IPS DF 6.9 (cell line): ENCODE results near the gene TELO2.

Experiments used
- DNase-seq: peaks from one replicate; pipeline ENCODE4 v3.0.0-alpha.2; 2013; ENCODE audit warnings: low read depth, low spot score
- H3K27ac ChIP-seq: one replicate; pipeline ENCODE4 v1.5.1; 2013; ENCODE audit warnings: low read length, control low read depth
- H3K27me3 ChIP-seq: 2 replicates; pipeline ENCODE4 v1.6.1; 2013; ENCODE audit warnings: mild to moderate bottlenecking, low read length; ENCODE audit not compliant: control insufficient read depth, insufficient read depth
- H3K36me3 ChIP-seq: 2 replicates; pipeline ENCODE4 v1.6.1; 2013; ENCODE audit warnings: low read length; ENCODE audit not compliant: control insufficient read depth, insufficient read depth
- H3K4me1 ChIP-seq: 2 replicates; pipeline ENCODE4 v1.6.1; 2013; ENCODE audit warnings: low read length; ENCODE audit not compliant: control insufficient read depth, insufficient read depth
- H3K4me3 ChIP-seq: 2 replicates; pipeline ENCODE4 v1.5.1; 2013; ENCODE audit warnings: mild to moderate bottlenecking, low read length
- H3K9me3 ChIP-seq: 2 replicates; pipeline ENCODE4 v1.6.1; 2013; ENCODE audit warnings: low read length, inconsistent platforms; ENCODE audit not compliant: control insufficient read depth, insufficient read depth
- WGBS: extraction: QIAGEN DNeasy Blood & Tissue Kit; methylation state at CpG from one replicate; pipeline ENCODE4 v1.1.7; 2013; ENCODE audit warnings: mixed read lengths, missing lambda C conversion rate; ENCODE audit not compliant: insufficient read length, insufficient coverage; 5-methylcytosine and 5-hydroxymethylcytosine counted together

Gene TELO2

DNA sequence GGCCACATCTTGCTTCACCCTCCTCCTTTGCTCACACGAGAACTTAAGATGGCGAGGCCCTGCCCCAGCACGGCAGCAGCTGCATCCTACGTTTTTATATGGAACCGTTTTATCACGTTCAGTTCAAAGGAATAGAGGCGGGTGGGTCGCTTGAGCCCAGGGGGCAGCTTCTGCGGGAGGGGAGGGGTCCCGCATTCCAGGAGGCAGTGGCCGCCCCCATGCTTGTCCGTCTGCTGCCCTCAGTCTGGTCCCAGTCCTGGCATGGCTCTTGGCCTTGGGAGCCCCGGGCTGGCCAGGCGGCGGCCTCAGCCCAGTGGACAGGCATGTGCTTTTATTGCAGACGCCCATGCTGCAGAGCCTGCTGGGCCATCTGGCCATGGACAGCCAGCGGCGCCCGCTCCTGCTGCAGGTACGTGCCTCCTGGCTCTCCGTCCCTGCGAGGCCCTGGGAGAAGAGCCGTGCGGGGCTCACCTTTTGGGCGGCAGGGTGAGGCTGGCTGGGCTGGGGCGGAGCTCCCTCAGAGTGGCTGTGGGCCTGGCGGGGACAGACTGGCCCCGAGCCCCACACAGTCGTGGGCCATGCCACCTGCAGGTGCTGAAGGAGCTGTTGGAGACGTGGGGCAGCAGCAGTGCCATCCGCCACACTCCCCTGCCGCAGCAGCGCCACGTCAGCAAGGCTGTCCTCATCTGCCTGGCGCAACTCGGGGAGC lies 6.8 kb downstream of the TELO2 start:
- H3K4me3 ChIP-seq = no peak overlapping the region
- H3K27me3 ChIP-seq = no peaks in the 10 kb centered on the region
- H3K36me3 ChIP-seq = peaks cover 72% of the 10 kb centered on the region
- no peaks in the 10 kb centered on the region for H3K4me1 ChIP-seq
- no CpG with 5 or more reads among the region's 36 CpGs for WGBS
- H3K27ac ChIP-seq = no peak overlapping the region
- H3K9me3 ChIP-seq = no peaks in the 10 kb centered on the region
- no peak for DNase-seq

DNA sequence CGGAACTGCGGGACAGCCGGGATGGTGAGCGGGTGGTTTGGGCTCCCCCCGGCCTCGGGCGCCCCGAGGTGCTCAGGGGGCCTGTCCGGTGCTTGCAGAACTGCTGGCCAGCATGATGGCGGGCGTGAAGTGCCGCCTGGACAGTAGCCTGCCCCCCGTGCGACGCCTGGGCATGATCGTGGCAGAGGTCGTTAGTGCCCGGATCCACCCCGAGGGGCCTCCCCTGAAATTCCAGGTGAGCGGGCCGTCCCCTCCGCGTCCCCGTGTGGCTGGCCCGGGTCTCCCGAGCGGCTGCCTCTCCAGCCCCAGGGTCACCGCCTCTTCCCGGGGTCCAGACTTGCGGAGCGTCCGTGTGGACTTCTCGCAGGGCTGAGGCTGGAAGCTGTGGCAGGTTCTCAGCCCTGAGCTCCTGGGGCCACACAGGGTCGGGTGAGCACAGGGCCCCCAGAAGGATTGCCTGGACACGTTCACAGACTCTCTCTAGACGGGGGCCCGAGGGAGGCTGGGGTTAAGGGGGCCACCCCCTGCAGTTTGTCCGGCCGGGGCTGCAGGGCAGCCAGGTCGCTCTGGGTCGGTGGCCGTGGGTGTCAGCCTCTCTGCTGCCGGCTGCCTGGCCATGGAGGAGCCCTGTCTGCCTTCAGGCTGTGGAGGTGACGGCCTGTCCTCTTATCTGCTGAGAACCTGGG lies 7.4 kb downstream of the TELO2 start:
- Histone ChIP-seq H3K4me3 (no peak overlapping the region), H3K27ac (no peak overlapping the region), H3K4me1 (no peaks in the 10 kb centered on the region), H3K27me3 (no peaks in the 10 kb centered on the region), H3K9me3 (no peaks in the 10 kb centered on the region), H3K36me3 (peaks cover 70% of the 10 kb centered on the region)
- WGBS = no CpG with 5 or more reads among the region's 44 CpGs
- no peak for DNase-seq

DNA sequence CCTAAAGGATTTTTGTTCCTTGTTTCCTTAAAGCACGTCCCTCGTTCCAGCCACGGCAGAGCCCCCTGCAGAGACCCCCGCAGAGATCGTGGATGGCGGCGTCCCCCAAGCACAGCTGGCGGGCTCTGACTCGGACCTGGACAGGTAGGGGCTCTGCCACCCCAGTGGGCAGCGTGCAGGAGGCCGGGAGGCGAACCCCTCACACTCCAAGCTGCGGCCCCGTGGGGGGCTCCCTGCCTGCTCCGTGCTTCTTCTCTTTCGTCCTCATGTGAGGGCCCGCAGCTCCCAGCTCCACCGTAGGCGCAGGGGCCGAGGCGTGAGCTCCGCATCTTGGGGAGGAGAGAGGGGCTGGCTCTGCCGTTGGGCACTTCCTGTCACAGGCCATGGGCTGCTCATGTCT lies 8.5 kb downstream of the TELO2 start:
- no peaks in the 10 kb centered on the region for H3K4me1 ChIP-seq
- no peaks in the 10 kb centered on the region for H3K27me3 ChIP-seq
- no peak overlapping the region for H3K27ac ChIP-seq
- WGBS = no CpG with 5 or more reads among the region's 23 CpGs
- H3K4me3 ChIP-seq = no peak overlapping the region; the same call in 1 of the 2 replicates
- H3K9me3 ChIP-seq = no peaks in the 10 kb centered on the region
- peaks cover 68% of the 10 kb centered on the region for H3K36me3 ChIP-seq
- no peak for DNase-seq

DNA sequence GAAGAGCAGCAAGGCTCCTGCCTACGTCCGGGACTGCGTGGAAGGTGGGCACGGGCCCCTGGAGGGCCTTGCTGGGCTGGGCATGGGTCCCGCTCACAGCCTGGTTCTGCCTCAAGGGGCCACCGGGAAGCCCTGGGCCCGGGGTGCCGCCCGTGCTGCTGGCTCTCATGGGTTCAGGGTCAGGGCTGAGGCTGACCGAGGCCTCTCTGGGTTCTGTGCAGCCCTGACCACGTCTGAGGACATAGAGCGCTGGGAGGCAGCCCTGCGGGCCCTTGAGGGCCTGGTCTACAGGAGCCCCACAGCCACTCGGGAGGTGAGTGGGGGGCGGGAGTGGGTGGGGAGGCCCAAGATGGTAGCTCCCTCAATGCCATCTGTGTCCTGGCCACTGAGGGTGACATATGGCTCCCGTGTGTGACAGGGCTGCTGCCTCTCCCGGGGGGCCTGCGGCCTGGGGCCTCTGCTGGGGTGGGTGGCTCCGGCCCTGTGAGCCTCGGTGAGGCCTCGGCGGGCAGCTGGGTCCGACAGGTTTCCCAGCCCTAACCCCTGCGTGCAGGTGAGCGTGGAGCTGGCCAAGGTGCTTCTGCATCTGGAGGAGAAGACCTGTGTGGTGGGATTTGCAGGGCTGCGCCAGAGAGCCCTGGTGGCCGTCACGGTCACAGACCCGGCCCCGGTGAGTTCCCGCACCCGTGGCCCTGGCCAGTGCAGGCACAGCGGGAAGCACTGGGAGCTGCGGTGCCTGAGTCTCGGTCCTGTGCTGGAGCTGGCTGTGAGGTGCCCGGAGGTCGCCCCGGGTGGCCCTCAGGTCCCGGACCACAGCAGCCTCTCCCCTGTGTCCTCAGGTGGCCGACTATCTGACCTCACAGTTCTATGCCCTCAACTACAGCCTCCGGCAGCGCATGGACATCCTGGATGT lies 9.2 kb downstream of the TELO2 start:
- Histone ChIP-seq H3K27ac (no peak overlapping the region), H3K4me1 (no peaks in the 10 kb centered on the region), H3K27me3 (no peaks in the 10 kb centered on the region), H3K4me3 (no peak overlapping the region; the same call in 1 of the 2 replicates), H3K36me3 (peaks cover 68% of the 10 kb centered on the region), H3K9me3 (no peaks in the 10 kb centered on the region)
- WGBS = no CpG with 5 or more reads among the region's 42 CpGs
- DNase-seq = no peak

DNA sequence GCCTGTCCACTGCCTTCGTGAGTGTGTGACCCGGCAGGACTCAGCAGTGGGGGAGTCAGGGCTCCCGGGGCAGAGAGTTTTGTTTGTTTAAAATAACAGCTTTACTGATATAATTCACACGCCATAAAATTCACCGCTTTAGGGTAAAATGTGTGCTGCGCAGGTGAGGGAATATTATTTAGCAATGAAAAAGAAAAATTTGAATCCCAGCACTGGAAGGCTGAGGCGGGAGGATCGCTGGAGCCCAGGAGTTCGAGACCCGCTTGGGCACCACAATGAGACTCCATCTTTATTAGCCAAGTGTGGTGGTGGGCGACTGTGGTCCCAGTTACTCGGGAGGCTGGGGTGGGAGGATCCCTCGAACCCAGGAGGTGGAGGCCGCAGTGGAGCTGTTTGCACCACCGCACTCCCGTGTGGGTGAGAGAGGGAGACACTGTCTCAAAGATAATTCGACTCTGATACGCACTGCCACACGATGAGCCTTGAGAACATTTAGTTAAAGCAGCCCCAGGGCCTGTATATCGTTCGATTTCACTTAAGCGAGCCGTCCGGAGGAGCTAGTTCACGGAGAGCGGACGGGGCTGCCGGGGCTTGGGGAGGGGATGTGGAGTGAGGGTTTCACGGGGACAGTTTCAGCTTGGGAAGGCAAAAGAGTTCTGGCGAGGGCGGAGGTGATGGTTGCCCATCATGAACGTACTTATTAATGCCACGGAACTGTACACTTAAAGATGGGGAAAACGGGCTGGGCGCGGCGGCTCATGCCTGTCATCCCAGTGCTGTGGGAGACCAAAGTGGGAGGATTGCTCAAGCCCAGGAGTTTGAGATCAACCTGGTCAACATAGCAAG lies 10.2 kb downstream of the TELO2 start:
- Histone ChIP-seq H3K27ac (no peak overlapping the region), H3K4me3 (no peak overlapping the region), H3K27me3 (no peaks in the 10 kb centered on the region), H3K36me3 (peaks cover 64% of the 10 kb centered on the region), H3K9me3 (no peaks in the 10 kb centered on the region), H3K4me1 (no peaks in the 10 kb centered on the region)
- DNase-seq = no peak
- no CpG with 5 or more reads among the region's 37 CpGs for WGBS

DNA sequence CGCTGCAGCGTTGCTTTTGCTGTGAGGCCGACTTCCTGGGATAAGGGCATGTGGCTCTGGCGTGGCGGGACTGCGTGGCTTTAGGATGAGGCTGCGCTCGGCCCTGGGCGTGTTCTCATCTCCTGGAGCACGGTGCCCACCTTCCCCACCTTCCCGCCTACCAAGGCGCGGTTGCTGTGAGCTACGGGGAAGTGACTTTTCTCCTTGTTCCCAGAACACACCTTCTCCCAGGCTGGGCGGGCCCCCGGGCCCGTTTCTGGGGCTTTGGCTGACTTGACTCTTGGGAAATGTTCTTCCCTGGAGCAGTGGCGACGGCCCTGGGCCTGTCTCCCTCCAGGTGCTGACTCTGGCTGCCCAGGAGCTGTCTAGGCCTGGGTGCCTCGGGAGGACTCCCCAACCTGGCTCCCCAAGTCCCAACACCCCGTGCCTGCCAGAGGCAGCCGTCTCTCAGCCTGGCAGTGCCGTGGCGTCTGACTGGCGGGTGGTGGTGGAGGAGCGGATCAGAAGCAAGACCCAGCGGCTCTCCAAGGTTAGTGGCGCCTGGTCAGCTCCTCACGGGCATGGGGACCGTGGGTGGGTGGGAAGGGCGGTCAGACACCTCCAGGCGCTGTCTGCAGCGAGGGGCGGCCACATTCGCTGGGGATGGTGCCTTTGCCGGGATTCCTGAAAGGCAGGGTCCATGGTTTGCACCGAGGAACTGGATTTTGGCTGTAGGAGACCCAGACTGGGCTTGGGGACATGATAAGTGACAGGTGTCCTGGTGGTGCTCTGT lies 12.1 kb downstream of the TELO2 start:
- DNase-seq = no peak
- Histone ChIP-seq H3K4me3 (no peak overlapping the region), H3K36me3 (peaks cover 56% of the 10 kb centered on the region), H3K4me1 (no peaks in the 10 kb centered on the region), H3K27ac (no peak overlapping the region), H3K9me3 (no peaks in the 10 kb centered on the region), H3K27me3 (no peaks in the 10 kb centered on the region)
- no CpG with 5 or more reads among the region's 37 CpGs for WGBS

DNA sequence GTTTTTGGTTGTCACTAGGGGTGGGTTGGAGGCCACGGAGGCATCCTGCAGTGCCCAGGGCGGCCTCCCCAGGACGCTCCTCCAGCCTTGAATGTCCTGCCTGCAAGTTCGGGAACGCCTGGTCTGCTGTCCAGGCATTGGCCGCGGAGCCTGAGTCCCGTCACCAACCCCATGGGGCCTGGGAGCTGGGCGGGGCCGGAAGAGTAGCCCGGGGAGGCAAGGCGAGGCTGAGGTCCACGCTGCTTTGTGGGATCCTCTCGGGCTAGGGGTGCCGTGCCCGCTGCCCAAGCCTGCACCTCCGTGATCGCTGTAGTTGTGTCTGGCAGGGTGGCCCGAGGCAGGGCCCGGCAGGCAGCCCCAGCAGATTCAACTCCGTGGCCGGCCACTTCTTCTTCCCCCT lies 12.8 kb downstream of the TELO2 start:
- no peak overlapping the region for H3K4me3 ChIP-seq
- H3K9me3 ChIP-seq = no peaks in the 10 kb centered on the region
- no peaks in the 10 kb centered on the region for H3K4me1 ChIP-seq
- H3K27me3 ChIP-seq = no peaks in the 10 kb centered on the region
- H3K36me3 ChIP-seq = peaks cover 55% of the 10 kb centered on the region
- WGBS = no CpG with 5 or more reads among the region's 22 CpGs
- H3K27ac ChIP-seq = no peak overlapping the region
- no peak for DNase-seq

DNA sequence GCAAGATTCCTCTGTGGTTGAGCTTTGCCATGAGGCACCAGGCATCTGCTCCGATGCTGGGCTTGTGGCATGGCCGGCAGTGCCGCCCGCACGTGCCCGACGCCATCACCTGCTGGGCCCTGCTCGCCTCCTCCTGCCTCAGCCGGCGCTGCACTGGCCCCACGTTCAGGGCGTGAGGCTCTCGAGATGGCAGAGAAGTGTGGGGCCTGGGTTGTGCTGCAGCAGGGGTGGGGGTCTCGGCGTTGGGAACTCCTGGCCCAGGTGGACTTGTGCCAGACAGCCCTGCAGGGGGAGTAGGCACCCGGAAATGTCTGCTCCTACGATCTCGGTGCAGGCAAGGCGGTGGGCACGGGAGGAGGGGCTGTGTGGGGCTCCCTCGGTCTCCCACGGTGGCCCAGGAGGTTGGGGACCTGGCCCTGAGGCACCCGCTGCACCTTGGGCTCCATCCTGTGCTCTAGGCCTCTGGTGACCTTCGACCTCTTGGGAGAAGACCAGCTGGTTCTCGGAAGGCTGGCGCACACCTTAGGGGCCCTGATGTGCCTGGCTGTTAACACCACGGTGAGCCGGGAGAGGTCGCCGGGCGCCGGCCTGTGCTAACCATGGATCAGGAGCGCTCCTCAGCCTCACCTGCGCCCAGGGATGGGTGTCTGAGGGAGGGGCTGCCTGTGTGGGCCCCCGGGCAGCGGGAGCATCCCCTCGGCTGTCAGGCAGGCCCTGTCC lies 13.5 kb downstream of the TELO2 start:
- Histone ChIP-seq H3K27ac (no peak overlapping the region), H3K36me3 (peaks cover 48% of the 10 kb centered on the region), H3K4me3 (no peak overlapping the region), H3K4me1 (no peaks in the 10 kb centered on the region), H3K27me3 (no peaks in the 10 kb centered on the region), H3K9me3 (no peaks in the 10 kb centered on the region)
- no CpG with 5 or more reads among the region's 37 CpGs for WGBS
- DNase-seq = no peak

DNA sequence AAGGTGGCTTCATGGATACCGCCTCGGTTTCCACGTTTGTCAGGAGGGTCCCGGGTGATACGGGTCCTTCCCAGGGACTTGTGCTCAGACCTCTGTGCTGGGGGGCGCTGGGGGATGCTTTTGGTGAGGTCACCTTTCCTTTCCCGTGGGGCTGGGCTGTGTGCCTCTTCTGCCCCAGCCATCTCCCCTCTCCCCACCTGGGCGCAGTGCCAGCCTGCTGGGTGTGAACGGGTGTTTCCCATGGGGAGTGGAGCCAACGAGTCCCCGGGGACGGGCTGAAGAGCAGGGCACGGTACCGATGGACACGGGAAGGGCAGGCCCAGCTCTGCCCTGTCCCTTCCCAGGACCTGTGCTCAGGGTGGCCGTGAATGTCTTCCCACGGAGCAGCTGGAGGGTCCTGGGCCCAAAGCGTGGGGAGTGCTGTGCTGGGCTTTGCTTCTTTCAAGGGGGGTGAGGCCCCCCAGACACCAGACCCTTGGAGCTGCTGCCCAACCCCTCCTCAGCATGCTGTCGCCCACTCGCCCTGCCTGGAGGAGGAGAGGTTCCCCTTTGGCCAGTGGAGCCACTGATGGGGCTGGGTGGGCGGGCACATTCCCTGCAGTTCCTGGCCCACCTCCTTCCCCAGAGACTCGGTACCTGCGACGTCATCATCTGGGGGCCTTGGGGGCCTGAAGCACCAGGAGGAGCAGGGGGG lies 15.5 kb downstream of the TELO2 start:
- H3K27ac ChIP-seq = no peak overlapping the region
- H3K9me3 ChIP-seq = no peaks in the 10 kb centered on the region
- no peak for DNase-seq

More for the DNA sequence above, 15.5 kb downstream of the TELO2 start:
- WGBS = no CpG with 5 or more reads among the region's 24 CpGs
- Histone ChIP-seq H3K4me3 (no peak overlapping the region), H3K4me1 (no peaks in the 10 kb centered on the region), H3K27me3 (no peaks in the 10 kb centered on the region), H3K36me3 (peaks cover 31% of the 10 kb centered on the region)
